DOHH2 (cell line): ENCODE measurements around the gene GOLGA5.
"Not testable (repeated sequence)": the region's sequence is repeated elsewhere in the genome, so short reads cannot be mapped to it uniquely, and the experiment has no call there.

ENCODE experiments used
- H3F3A ChIP-seq: fragments of 200-600 bp; sonication (generic), shearing (Covaris generic); 2 replicates; pipeline ENCODE4 v1.6.0; 2016; ENCODE audit warnings: antibody characterized with exemption, mild to moderate bottlenecking; ENCODE audit not compliant: control insufficient read depth, insufficient read depth
- H3K27ac ChIP-seq: fragments of 200-600 bp; sonication (generic); 2 replicates; pipeline ENCODE4 v1.5.1; 2014; ENCODE audit warnings: low read depth, mild to moderate bottlenecking, low read length, moderate library complexity
- H3K27me3 ChIP-seq: fragments of 200-600 bp; sonication (generic); 2 replicates; pipeline ENCODE4 v1.6.1; 2014; ENCODE audit warnings: mild to moderate bottlenecking, low read length, mixed read lengths; ENCODE audit not compliant: control insufficient read depth
- H3K36me3 ChIP-seq: fragments of 200-600 bp; sonication (generic); 2 replicates; pipeline ENCODE4 v1.6.1; 2014; ENCODE audit warnings: mild to moderate bottlenecking, low read length, moderate library complexity, mixed read lengths; ENCODE audit not compliant: control insufficient read depth
- H3K4me1 ChIP-seq: fragments of 200-600 bp; sonication (generic); 2 replicates; pipeline ENCODE4 v1.6.1; 2014; ENCODE audit warnings: mild to moderate bottlenecking, low read length, mixed read lengths; ENCODE audit not compliant: control insufficient read depth
- H3K4me2 ChIP-seq: fragments of 200-600 bp; sonication (generic); 2 replicates; pipeline ENCODE4 v1.6.0; 2014; ENCODE audit warnings: mild to moderate bottlenecking, low read length, moderate library complexity
- H3K4me3 ChIP-seq: fragments of 200-600 bp; sonication (generic); 2 replicates; pipeline ENCODE4 v1.5.1; 2014; ENCODE audit warnings: mild to moderate bottlenecking, low read length, mixed read lengths
- H3K79me2 ChIP-seq: fragments of 200-600 bp; sonication (generic); 2 replicates; pipeline ENCODE4 v1.6.1; 2014; ENCODE audit warnings: mild to moderate bottlenecking, low read length, mixed read lengths; ENCODE audit not compliant: control insufficient read depth
- H3K9me2 ChIP-seq: fragments of 200-600 bp; sonication (generic); replicated peaks from 2 replicates; pipeline ENCODE4 v1.6.1; 2014; ENCODE audit warnings: mild to moderate bottlenecking, low read length, mixed read lengths; ENCODE audit not compliant: control insufficient read depth
- H3K9me3 ChIP-seq: fragments of 200-600 bp; sonication (generic); 2 replicates; pipeline ENCODE4 v1.6.1; 2014; ENCODE audit warnings: antibody characterized with exemption, low read length, mixed read lengths; ENCODE audit not compliant: control insufficient read depth, insufficient read depth
- H4K20me1 ChIP-seq: fragments of 200-600 bp; sonication (generic); 2 replicates; pipeline ENCODE4 v1.6.0; 2014; ENCODE audit warnings: low read depth, mild to moderate bottlenecking, antibody characterized with exemption, low read length, moderate library complexity; ENCODE audit not compliant: control insufficient read depth, insufficient read depth
- CTCF ChIP-seq: fragments of 200-600 bp; sonication (generic); IDR thresholded peaks from one replicate; pipeline ENCODE4 v1.5.1; 2014; ENCODE audit warnings: antibody characterized with exemption, mild to moderate bottlenecking, low read depth, low read length; ENCODE audit not compliant: poor library complexity, severe bottlenecking
- EZH2phosphoT487 ChIP-seq: fragments of 200-600 bp; sonication (generic); IDR thresholded peaks from 2 replicates; pipeline ENCODE4 v1.6.1; 2017; ENCODE audit warnings: borderline replicate concordance, mild to moderate bottlenecking, antibody characterized with exemption, low read length, moderate library complexity, mixed read lengths

Gene GOLGA5

GRCh38 chr14:92802678-92803077 is 8.6 kb downstream of the GOLGA5 start:
- H3K4me1 ChIP-seq, result peaks cover 7% of the 10 kb centered on the region

GRCh38 chr14:92813201-92813600 is 19.1 kb downstream of the GOLGA5 start:
- no peaks in the 10 kb centered on the region for H3K9me3 ChIP-seq
- no peaks in the 10 kb centered on the region for H3K27me3 ChIP-seq
- peaks cover 79% of the 10 kb centered on the region for H3K36me3 ChIP-seq
- no peak overlapping the region for H3K4me2 ChIP-seq
- H3K4me1 ChIP-seq, result no peaks in the 10 kb centered on the region
- no peaks in the 10 kb centered on the region for H4K20me1 ChIP-seq
- no peak overlapping the region for H3K27ac ChIP-seq
- TF ChIP-seq EZH2phosphoT487 (no peak), CTCF (no peak)
- H3K9me2 ChIP-seq, result no peaks in the 10 kb centered on the region
- no peaks in the 10 kb centered on the region for H3K79me2 ChIP-seq
- H3F3A ChIP-seq, result no peaks in the 10 kb centered on the region
- no peak overlapping the region for H3K4me3 ChIP-seq

More at GRCh38 chr14:92802678-92803077, 8.6 kb downstream of the GOLGA5 start:
- Histone ChIP-seq H3K9me3 (no peaks in the 10 kb centered on the region), H3K27ac (no peak overlapping the region), H3F3A (no peaks in the 10 kb centered on the region), H4K20me1 (0 out of 2 replicates have a peak, but pooled peaks cover 7% of the 10 kb centered on the region), H3K4me3 (no peak overlapping the region), H3K4me2 (no peak overlapping the region), H3K9me2 (no peaks in the 10 kb centered on the region), H3K79me2 (peaks cover 66% of the 10 kb centered on the region), H3K27me3 (no peaks in the 10 kb centered on the region), H3K36me3 (peaks cover 46% of the 10 kb centered on the region)
- TF ChIP-seq EZH2phosphoT487 (no peak), CTCF (no peak)

GRCh38 chr14:92819011-92819597 is 25.0 kb downstream of the GOLGA5 start:
- Histone ChIP-seq H3K27me3 (no peaks in the 10 kb centered on the region), H3F3A (no peaks in the 10 kb centered on the region; the same call in 1 of the 2 replicates), H3K9me3 (no peaks in the 10 kb centered on the region), H3K4me1 (no peaks in the 10 kb centered on the region), H3K27ac (no peak overlapping the region), H3K79me2 (no peaks in the 10 kb centered on the region), H3K36me3 (peaks cover 64% of the 10 kb centered on the region), H3K4me2 (no peak overlapping the region), H3K9me2 (no peaks in the 10 kb centered on the region), H4K20me1 (no peaks in the 10 kb centered on the region), H3K4me3 (no peak overlapping the region)
- TF ChIP-seq CTCF, result no peak
- TF ChIP-seq EZH2phosphoT487, result no peak

GRCh38 chr14:92819680-92820535 is 25.8 kb downstream of the GOLGA5 start:
- H3K4me3 ChIP-seq, H4K20me1 ChIP-seq, H3K4me1 ChIP-seq, H3K9me2 ChIP-seq, H3K9me3 ChIP-seq, H3F3A ChIP-seq, H3K79me2 ChIP-seq, H3K4me2 ChIP-seq, H3K27ac ChIP-seq, H3K27me3 ChIP-seq: not testable (repeated sequence)
- H3K36me3 ChIP-seq, result peaks cover 67% of the 10 kb centered on the region

GRCh38 chr14:92820536-92820840 is 26.4 kb downstream of the GOLGA5 start:
- peaks cover 69% of the 10 kb centered on the region for H3K36me3 ChIP-seq
- not testable (repeated sequence) for H3K4me2 ChIP-seq, H3K27ac ChIP-seq, H3K9me3 ChIP-seq, H3K4me1 ChIP-seq, H3K9me2 ChIP-seq, H3K27me3 ChIP-seq, H3K4me3 ChIP-seq, H4K20me1 ChIP-seq, H3K79me2 ChIP-seq, H3F3A ChIP-seq
